SK-N-SH (cell line): ENCODE data around the gene AKT1. TPM values are rescaled to one million over a fixed set of nuclear protein-coding genes. Genes with fewer than 3 reads are reported as not detected.

ENCODE experiments used
- CTCF ChIA-PET: fragments of 300-600, 350-600 bp; formaldehyde crosslinking; extraction: SDS; loops from one replicate; lab custom pipeline; 2021; lab: Yijun Ruan, JAX
- POLR2A ChIA-PET: fragments of 350-600 bp; sonication (Branson Sonifier 250); formaldehyde crosslinking; extraction: SDS; loops from one replicate; lab custom pipeline; 2020; ENCODE audit warnings: antibody characterized with exemption, inconsistent platforms; lab: Yijun Ruan, JAX
- DNase-seq: peaks from one replicate; pipeline ENCODE4 v3.0.0; 2012
- H2AFZ ChIP-seq: fragments of 200-600 bp; sonication (generic); 2 replicates; pipeline ENCODE4 v1.8.1; 2016; ENCODE audit warnings: antibody characterized with exemption, mild to moderate bottlenecking, low read depth
- H3F3A ChIP-seq: fragments of 200-600 bp; sonication (generic); replicated peaks from 2 replicates; pipeline ENCODE3; 2016; ENCODE audit warnings: antibody characterized with exemption, mild to moderate bottlenecking; ENCODE audit not compliant: insufficient read depth
- H3K27ac ChIP-seq, 2 experiments: fragments of 200-500 bp in 1 of 2; fragments of 200-600 bp in 1 of 2; sonication (Bioruptor generic) in 1 of 2; sonication (generic), shearing (Covaris generic) in 1 of 2; 2 replicates each; pipeline versions ENCODE4 v1.5.1 to v1.6.1; 2014 to 2016; ENCODE audit warnings: low read depth in 2 of 2, inconsistent platforms in 1 of 2, low read length in 1 of 2, mild to moderate bottlenecking in 1 of 2, mixed read lengths in 1 of 2
- H3K27me3 ChIP-seq: fragments of 200-600 bp; sonication (generic), shearing (Covaris generic); 2 replicates; pipeline ENCODE4 v1.6.1; 2016; ENCODE audit warnings: mixed run types; ENCODE audit not compliant: insufficient read depth
- H3K36me3 ChIP-seq, 2 experiments: fragments of 200-500 bp in 1 of 2; fragments of 200-600 bp in 1 of 2; sonication (Bioruptor generic) in 1 of 2; sonication (generic) in 1 of 2; replicated peaks in 1 of 2; 2 replicates each; pipeline versions ENCODE3 to v1.5.1; 2014 to 2016; ENCODE audit warnings: low read length in 1 of 2, mild to moderate bottlenecking in 1 of 2; ENCODE audit not compliant: insufficient read depth in 2 of 2, control insufficient read depth in 1 of 2
- H3K4me1 ChIP-seq, 2 experiments: fragments of 200-500 bp in 1 of 2; fragments of 200-600 bp in 1 of 2; sonication (Bioruptor generic) in 1 of 2; sonication (generic), shearing (Covaris generic) in 1 of 2; 2 replicates each; pipeline versions ENCODE4 v1.5.1 to v1.6.1; 2014 to 2016; ENCODE audit warnings: low read depth in 1 of 2, low read length in 1 of 2, mixed run types in 1 of 2; ENCODE audit not compliant: insufficient read depth in 2 of 2, control insufficient read depth in 1 of 2
- H3K4me2 ChIP-seq: fragments of 200-600 bp; sonication (generic), shearing (Covaris generic); 2 replicates; pipeline ENCODE4 v1.6.1; 2017; ENCODE audit warnings: mixed run types
- H3K4me3 ChIP-seq, 2 experiments: fragments of 200-500 bp in 1 of 2; fragments of 200-600 bp in 1 of 2; sonication (Bioruptor generic) in 1 of 2; sonication (generic), shearing (Covaris generic) in 1 of 2; 2 replicates each; pipeline versions ENCODE4 v1.5.1 to v1.8.1; 2014 to 2016; ENCODE audit warnings: low read depth in 2 of 2, inconsistent platforms in 1 of 2, low read length in 1 of 2, mild to moderate bottlenecking in 1 of 2, mixed read lengths in 1 of 2, moderate library complexity in 1 of 2
- H3K79me2 ChIP-seq: fragments of 200-600 bp; sonication (generic); 2 replicates; pipeline ENCODE4 v1.8.1; 2017; ENCODE audit warnings: mild to moderate bottlenecking; ENCODE audit not compliant: insufficient read depth
- H3K9ac ChIP-seq: fragments of 200-600 bp; sonication (generic); 2 replicates; pipeline ENCODE4 v1.6.1; 2017; ENCODE audit warnings: mixed run types
- H3K9me2 ChIP-seq: fragments of 200-600 bp; sonication (generic); 2 replicates; pipeline ENCODE4 v1.6.1; 2017; ENCODE audit warnings: mixed run types
- H3K9me3 ChIP-seq: fragments of 200-600 bp; sonication (generic); 2 replicates; pipeline ENCODE4 v1.6.1; 2017; ENCODE audit warnings: mixed run types, mild to moderate bottlenecking, moderate library complexity
- H4K20me1 ChIP-seq: fragments of 200-600 bp; sonication (generic); 2 replicates; pipeline ENCODE4 v1.6.1; 2017; ENCODE audit warnings: mild to moderate bottlenecking, mixed run types; ENCODE audit not compliant: insufficient read depth
- CTCF ChIP-seq: fragments of 200-600 bp; sonication (generic); IDR thresholded peaks from 2 replicates; pipeline ENCODE4 v1.6.1; 2017; ENCODE audit warnings: antibody characterized with exemption, mild to moderate bottlenecking, moderate library complexity
- EP300 ChIP-seq, 2 experiments: IDR thresholded peaks; 2 replicates each; pipeline versions ENCODE4 v1.4.0 to v1.6.1; 2012; ENCODE audit warnings: borderline replicate concordance in 1 of 2, low read depth in 1 of 2, low read length in 1 of 2
- FOSL2 ChIP-seq: IDR thresholded peaks from 2 replicates; pipeline ENCODE4 v1.4.0; 2012; ENCODE audit warnings: low read depth, mild to moderate bottlenecking, moderate library complexity, borderline replicate concordance
- GABPA ChIP-seq: IDR thresholded peaks from 2 replicates; pipeline ENCODE4 v1.4.0; 2012; ENCODE audit warnings: low read depth, mild to moderate bottlenecking
- JUND ChIP-seq: IDR thresholded peaks from 2 replicates; pipeline ENCODE4 v1.4.0; 2012
- RAD21 ChIP-seq: IDR thresholded peaks from 2 replicates; pipeline ENCODE4 v1.6.1; 2012; ENCODE audit warnings: mild to moderate bottlenecking, low read length
- RCOR1 ChIP-seq: fragments of 150-350 bp; IDR thresholded peaks from 2 replicates; pipeline ENCODE4 v1.6.1; 2017; ENCODE audit warnings: antibody characterized with exemption, low read length
- REST ChIP-seq: IDR thresholded peaks from 2 replicates; pipeline ENCODE4 v1.6.1; 2012; ENCODE audit warnings: mild to moderate bottlenecking, low read depth, low read length, moderate library complexity
- RXRA ChIP-seq: IDR thresholded peaks from 2 replicates; pipeline ENCODE4 v1.4.0; 2012; ENCODE audit warnings: low read depth, mild to moderate bottlenecking, borderline replicate concordance
- SMC3 ChIP-seq: IDR thresholded peaks from 2 replicates; pipeline ENCODE4 v1.6.1; 2012; ENCODE audit warnings: low read depth, low read length, improper control_type of control experiment
- TCF12 ChIP-seq: IDR thresholded peaks from 2 replicates; pipeline ENCODE4 v1.4.0; 2012
- USF1 ChIP-seq: IDR thresholded peaks from 2 replicates; pipeline ENCODE4 v1.4.0; 2012; ENCODE audit warnings: low read depth, borderline replicate concordance
- YY1 ChIP-seq: IDR thresholded peaks from 2 replicates; pipeline ENCODE4 v1.4.0; 2012; ENCODE audit warnings: low read depth, mild to moderate bottlenecking
- ZBTB33 ChIP-seq: IDR thresholded peaks from 2 replicates; pipeline ENCODE4 v1.4.0; 2012; ENCODE audit warnings: low read depth, borderline replicate concordance
- WGBS: methylation state at CpG from one replicate; pipeline ENCODE4 v1.1.6; 2017; ENCODE audit warnings: low lambda C conversion rate; 5-methylcytosine and 5-hydroxymethylcytosine counted together
- polyA plus RNA-seq, 3 experiments: library from polyadenylated mRNA; depleted of rRNA; stranded (reverse); fragments of >200 nt; gene quantifications; 2 replicates each; pipeline ENCODE4 v1.2.3, GENCODE V29; 2012
- TF ChIP-seq, protein P1 (sequence below): IDR thresholded peaks from 2 replicates; pipeline ENCODE4 v1.4.0; 2012; ENCODE audit warnings: low read depth
- TF ChIP-seq, protein P2 (sequence below): fragments of 150-350 bp; IDR thresholded peaks from 2 replicates; pipeline ENCODE4 v1.6.1; 2017; ENCODE audit warnings: antibody characterized with exemption, low read length, low read depth, borderline replicate concordance

AKT1 gene
- polyA plus RNA-seq, 1 of the 3 experiments (the other 2 are of a cell fraction), result 198 TPM

DNA sequence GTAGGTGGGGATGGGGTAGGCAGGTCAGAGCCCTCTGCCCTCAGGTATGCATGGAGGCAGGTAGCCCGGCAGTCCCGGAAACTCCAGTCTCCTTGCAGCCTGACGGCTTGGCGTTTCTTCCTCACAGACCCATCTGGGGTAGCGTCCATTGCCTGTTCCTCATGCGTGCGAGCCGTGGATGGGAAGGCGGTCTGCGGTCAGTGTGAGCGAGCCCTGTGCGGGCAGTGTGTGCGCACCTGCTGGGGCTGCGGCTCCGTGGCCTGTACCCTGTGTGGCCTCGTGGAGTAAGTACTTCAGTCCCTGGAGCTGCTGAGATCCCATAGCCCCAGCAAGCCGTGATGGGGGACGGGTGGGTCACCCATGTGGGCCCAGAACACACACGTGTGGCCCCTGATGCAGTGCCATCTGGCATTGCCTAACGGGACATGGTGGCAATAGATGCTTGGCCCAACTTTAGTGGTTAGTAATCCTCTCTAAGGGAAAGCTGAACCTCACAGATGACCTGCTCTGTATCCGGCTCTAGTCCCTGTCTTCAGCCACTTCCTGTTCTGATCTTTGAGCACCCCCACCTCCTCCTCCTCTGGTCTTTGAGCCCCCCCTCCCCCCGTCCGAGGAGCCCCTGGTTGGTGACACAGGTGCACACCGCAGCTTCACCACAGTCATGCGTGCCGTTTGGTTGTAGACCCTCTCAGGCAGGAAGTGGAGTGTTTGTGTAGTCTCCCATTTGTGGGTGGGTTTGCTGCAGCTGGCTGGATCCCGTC lies 38.9 kb downstream of the AKT1 start:
- Histone ChIP-seq H3K9ac (no peak overlapping the region), H3K4me3 (no peak overlapping the region), H3K4me2 (no peak overlapping the region), H3K9me2 (no peaks in the 10 kb centered on the region), H3K27ac (no peak overlapping the region), H4K20me1 (peaks cover 31% of the 10 kb centered on the region), H3K36me3 (peaks cover 8 to 39% of the 10 kb centered on the region in 2 experiments), H3K27me3 (no peaks in the 10 kb centered on the region), H3K4me1 (peaks cover 8 to 14% of the 10 kb centered on the region in 2 experiments; a peak in 3 of 4 replicates)
- DNase-seq, result no peak
- CTCF ChIA-PET, result interaction anchor here (2.1 to 4.3 kb wide), 2 partner anchors 12 to 44 kb away, joined by 5 to 26 read pairs; partner anchors contain the start of gene ZBTB42
- TF ChIP-seq FOSL2 (no peak), GABPA (no peak)
- TF ChIP-seq, protein P1, sequence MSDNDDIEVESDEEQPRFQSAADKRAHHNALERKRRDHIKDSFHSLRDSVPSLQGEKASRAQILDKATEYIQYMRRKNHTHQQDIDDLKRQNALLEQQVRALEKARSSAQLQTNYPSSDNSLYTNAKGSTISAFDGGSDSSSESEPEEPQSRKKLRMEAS, result no peak
- TF ChIP-seq, all 33 proteins: peak for 0
- H3K79me2 ChIP-seq, result peaks cover 50% of the 10 kb centered on the region
- H2AFZ ChIP-seq, result no peak overlapping the region
- POLR2A ChIA-PET, result no interaction called here
- H3F3A ChIP-seq, result no peaks in the 10 kb centered on the region
- no peaks in the 10 kb centered on the region for H3K9me3 ChIP-seq
- WGBS, result 91% methylated on average over 23 of the region's 27 CpGs

- H4K20me1 ChIP-seq, result peaks cover 31% of the 10 kb centered on the region
- DNase-seq, result no peak
- ChIA-PET POLR2A (no interaction called here), CTCF (interaction anchor here (0.9 to 4.1 kb wide), 4 partner anchors 12 to 29 kb away, joined by 3 to 37 read pairs (median 3); no protein-coding TSS in a partner anchor)
- H2AFZ ChIP-seq, result no peak overlapping the region
- no peaks in the 10 kb centered on the region for H3K27me3 ChIP-seq
- peaks cover 8 to 14% of the 10 kb centered on the region in 2 experiments; a peak in 3 of 4 replicates for H3K4me1 ChIP-seq
- H3K27ac ChIP-seq, result no peak overlapping the region
- no peaks in the 10 kb centered on the region for H3K9me2 ChIP-seq
- no peaks in the 10 kb centered on the region for H3F3A ChIP-seq
- H3K36me3 ChIP-seq, result peaks cover 8 to 39% of the 10 kb centered on the region in 2 experiments
- peaks cover 50% of the 10 kb centered on the region for H3K79me2 ChIP-seq
- H3K9me3 ChIP-seq, result no peaks in the 10 kb centered on the region
- H3K4me2 ChIP-seq, result no peak overlapping the region
- WGBS, result 93% methylated on average over 5 of the region's 11 CpGs
- H3K4me3 ChIP-seq, result no peak overlapping the region
- no peak overlapping the region for H3K9ac ChIP-seq
- TF ChIP-seq YY1 (no peak), ZBTB33 (no peak), TCF12 (no peak), REST (no peak), SMC3 (no peak), RAD21 (no peak), EP300 (IDR thresholded peaks at IDR 0.05; ENCODE audit: borderline replicate concordance in 1 of 2, low read depth in 1 of 2, low read length in 1 of 2) (no peak), RCOR1 (no peak), RXRA (no peak), JUND (no peak), USF1 (no peak), CTCF (no peak)
- TF ChIP-seq, protein P1, result no peak
- TF ChIP-seq, protein P2, sequence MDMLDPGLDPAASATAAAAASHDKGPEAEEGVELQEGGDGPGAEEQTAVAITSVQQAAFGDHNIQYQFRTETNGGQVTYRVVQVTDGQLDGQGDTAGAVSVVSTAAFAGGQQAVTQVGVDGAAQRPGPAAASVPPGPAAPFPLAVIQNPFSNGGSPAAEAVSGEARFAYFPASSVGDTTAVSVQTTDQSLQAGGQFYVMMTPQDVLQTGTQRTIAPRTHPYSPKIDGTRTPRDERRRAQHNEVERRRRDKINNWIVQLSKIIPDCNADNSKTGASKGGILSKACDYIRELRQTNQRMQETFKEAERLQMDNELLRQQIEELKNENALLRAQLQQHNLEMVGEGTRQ, result no peak
Measured at GRCh38 chr14:104755621-104756020, 39.9 kb downstream of the AKT1 start.
